D721Med (cell line): ENCODE measurements around the gene POP4.

ENCODE experiments used
- DNase-seq: peaks from one replicate; pipeline ENCODE4 v3.0.0; 2011; ENCODE audit warnings: low spot score; ENCODE audit not compliant: insufficient read length
- FAIRE-seq: peaks from 2 replicates; lab custom pipeline; 2011; peaks lifted over from hg19 to GRCh38; lab: Jason Lieb, UNC
- TF ChIP-seq, protein P1 (sequence below): IDR thresholded peaks from 2 replicates; pipeline ENCODE4 v1.5.1; 2012; ENCODE audit warnings: mild to moderate bottlenecking, control low read depth; ENCODE audit not compliant: insufficient read depth; ENCODE audit errors: missing control alignments

Gene POP4

DNA sequence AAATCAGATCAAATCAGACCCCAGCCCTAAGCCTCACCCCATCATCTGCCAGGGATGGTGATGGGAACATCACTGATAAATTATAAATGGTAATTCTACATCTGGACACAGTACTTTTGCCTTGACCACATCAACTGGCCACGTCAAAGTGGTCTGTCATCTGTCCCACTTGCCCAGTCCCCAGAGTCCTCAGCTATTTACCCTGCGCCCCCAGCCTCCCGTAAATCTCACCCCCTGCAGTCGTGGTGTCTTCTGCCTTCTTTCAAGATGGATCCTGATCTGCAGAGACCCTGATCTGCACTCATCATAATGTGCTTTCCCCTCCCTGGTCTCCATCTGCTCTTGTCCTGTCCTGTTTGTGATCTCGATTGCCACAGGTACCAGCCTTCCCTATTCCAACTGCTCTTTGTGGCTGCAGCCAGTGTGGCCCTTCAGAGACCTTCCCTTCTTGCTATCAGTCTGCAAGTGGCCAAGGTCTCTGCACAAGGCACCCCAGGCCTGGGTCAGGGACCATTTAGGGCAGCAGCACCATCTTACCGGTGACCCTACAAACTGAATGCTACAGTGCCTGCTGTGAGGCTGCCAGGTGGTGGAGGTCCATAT is 26.7 kb upstream of the POP4 start:
- TF ChIP-seq, protein P1, sequence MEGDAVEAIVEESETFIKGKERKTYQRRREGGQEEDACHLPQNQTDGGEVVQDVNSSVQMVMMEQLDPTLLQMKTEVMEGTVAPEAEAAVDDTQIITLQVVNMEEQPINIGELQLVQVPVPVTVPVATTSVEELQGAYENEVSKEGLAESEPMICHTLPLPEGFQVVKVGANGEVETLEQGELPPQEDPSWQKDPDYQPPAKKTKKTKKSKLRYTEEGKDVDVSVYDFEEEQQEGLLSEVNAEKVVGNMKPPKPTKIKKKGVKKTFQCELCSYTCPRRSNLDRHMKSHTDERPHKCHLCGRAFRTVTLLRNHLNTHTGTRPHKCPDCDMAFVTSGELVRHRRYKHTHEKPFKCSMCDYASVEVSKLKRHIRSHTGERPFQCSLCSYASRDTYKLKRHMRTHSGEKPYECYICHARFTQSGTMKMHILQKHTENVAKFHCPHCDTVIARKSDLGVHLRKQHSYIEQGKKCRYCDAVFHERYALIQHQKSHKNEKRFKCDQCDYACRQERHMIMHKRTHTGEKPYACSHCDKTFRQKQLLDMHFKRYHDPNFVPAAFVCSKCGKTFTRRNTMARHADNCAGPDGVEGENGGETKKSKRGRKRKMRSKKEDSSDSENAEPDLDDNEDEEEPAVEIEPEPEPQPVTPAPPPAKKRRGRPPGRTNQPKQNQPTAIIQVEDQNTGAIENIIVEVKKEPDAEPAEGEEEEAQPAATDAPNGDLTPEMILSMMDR: no peak
- DNase-seq (no peak), FAIRE-seq (no peak)

DNA sequence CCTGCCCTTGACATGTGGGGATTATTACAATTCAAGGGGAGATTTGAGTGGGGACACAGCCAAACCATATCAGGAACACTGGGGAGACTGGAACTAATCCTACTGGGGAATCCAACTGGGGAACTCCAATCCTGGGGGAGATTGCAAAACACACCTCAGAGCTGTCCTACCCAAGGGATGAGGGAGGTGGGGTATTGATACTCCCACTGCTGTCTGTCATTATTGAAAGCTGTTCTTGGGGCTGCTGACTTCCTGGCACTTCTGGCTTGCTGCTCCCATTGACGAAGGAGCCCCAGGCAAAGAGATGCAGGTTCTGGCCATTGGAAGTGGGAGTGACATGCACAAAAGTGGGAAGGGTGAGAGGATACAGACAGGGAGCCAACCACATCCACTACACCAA is 24.7 kb upstream of the POP4 start:
- TF ChIP-seq, protein P1: no peak
- FAIRE-seq: no peak

DNA sequence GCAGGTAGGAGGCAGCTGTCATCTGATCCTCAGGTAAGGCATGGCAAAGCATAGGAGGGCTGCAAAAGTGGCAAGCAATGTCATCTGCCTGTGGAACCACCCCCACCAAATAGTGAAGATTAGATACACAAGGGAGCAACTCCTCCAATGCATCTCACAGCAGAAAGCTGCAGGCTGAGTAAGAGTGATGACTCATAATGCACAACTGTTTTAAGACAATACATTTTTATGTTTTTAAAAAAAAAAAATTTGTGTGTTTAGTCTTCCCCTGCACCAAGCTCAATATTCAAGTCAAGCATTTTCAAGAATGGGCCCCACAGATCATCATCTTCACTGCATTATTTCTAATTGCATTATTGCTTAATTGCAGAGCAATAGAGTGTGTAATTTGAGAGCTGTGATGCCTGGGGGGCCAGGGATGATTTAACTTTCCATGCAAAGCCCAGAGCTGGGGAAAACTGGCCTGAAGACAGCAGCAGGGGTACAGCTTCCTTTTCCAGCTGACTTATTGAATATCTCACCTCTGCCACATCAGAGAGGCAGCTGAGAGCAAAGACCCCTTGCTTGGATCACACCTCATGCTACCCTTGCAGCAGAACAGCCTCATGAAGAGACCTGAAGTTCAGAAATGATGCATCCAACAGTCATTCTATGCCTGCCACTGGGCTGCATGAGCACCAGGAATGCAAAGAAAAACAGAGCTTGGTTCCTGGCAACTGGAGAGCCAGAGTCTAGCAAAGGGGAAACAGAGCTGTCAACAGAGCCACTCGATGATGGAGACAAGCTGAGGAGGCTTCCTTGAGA is 22.7 kb upstream of the POP4 start:
- no peak for FAIRE-seq
- TF ChIP-seq, protein P1: no peak
- DNase-seq: no peak

More for the DNA sequence above, 24.7 kb upstream of the POP4 start:
- no peak for DNase-seq

DNA sequence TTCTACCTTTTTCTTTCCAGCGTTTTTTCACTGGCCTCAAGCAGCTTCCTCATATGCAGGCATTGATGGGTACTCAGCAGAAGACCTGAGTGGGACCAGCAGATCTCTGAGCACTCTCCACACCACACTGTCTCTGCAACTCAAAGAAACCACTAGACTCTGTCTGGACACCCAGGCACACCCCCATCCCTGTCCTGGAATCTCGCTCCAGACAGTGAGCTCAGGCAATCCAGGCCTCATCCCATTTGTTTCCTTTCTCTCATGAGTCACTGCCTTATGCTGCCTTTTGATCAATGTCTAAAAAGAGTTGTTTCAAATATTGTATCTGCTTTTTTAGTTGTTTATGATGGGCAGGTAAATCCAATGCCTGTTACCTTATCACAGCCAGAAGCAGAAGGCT is 19.7 kb upstream of the POP4 start:
- DNase-seq: no peak
- no peak for FAIRE-seq
- TF ChIP-seq, protein P1: no peak

DNA sequence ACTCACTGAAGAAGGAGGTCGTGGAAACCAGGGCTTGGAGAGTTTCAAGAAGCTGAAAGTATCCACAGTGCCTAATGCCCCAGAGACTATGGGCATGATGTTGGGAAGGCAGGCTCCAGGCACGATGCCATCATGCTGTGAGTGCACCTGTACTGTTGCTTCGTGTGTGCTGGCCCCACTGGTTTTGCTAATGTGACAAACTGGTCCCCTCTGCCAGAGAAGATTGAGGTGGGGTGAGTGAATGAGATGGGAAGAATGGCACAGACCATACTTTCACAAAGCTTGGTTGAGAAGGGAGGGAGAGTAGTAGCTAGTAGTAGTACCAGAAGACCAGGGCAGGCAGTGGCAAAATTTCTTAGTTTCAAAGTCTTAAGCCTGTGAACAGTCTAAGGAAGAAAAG is 19.0 kb upstream of the POP4 start:
- no peak for DNase-seq
- no peak for FAIRE-seq
- TF ChIP-seq, protein P1: no peak

DNA sequence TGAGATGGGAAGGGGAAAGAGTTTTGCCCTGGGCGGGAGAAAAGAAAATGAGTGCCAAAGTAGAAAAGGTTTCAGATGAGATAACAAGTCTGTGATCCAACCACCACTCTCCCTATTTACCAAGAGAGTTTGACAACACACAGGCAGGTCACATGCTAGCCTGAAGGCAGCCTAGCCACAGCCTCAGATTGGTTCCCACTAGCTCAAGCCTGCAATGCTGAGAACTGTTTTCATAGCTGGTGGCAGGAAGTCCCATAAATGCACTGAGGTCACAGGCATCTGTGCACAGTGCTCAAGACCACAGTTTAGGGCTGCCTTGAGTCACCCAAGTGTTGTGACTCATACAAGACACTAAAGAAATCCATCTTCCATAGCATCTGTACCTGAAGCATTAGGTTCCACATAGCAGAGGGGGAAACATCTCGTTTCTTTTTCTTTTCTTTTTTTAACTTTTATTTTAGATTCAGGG is 18.5 kb upstream of the POP4 start:
- FAIRE-seq: no peak
- TF ChIP-seq, protein P1: no peak

DNA sequence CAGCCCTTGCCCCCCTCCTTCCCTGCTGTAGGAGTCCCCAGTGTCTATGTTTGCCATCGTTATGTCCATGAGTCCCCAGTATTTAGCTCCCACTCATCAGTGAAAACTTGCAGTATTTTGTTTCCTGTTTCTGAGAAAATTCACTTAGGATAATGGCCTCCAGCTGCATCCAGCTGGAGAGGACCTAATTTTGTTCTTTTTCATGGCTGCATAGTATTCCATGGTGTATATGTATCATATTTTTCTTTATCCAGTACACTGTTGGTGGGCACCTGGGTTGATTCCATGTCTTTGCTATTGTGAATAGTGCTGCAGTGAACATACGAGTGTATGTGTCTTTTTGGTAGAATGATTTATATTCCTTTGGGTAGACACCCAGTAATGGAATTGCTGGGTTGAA is 18.0 kb upstream of the POP4 start:
- FAIRE-seq: no peak
- TF ChIP-seq, protein P1: no peak
- DNase-seq: no peak

More for the DNA sequence above, 18.5 kb upstream of the POP4 start:
- no peak for DNase-seq
